Tibial nerve (tissue), 4 donors: ENCODE data around the gene NRG2.

Source experiments
- CTCF ChIP-seq, 5 experiments: fragments of 200-600 bp in 3 of 5; fragments of 450-650 bp in 2 of 5; sonication (generic) in 3 of 5; IDR thresholded peaks; one replicate each; pipeline ENCODE4 v1.5.1; 2016 to 2019; ENCODE audit warnings: antibody characterized with exemption in 5 of 5, mild to moderate bottlenecking in 3 of 5, moderate library complexity in 2 of 5
- EP300 ChIP-seq, 2 donors: sonication (generic); formaldehyde crosslinking; IDR thresholded peaks; one replicate each; pipeline ENCODE4 v1.6.1; 2017; ENCODE audit warnings: antibody characterized with exemption in 2 of 2, mild to moderate bottlenecking in 1 of 2
- POLR2A ChIP-seq, 2 donors: fragments of 450-650 bp; IDR thresholded peaks; one replicate each; pipeline ENCODE4 v1.6.1; 2017; ENCODE audit warnings: antibody characterized with exemption in 2 of 2, mild to moderate bottlenecking in 2 of 2, moderate library complexity in 2 of 2

- TF ChIP-seq CTCF (IDR thresholded peaks at IDR 0.05) (no peak), EP300 (IDR thresholded peaks at IDR 0.05) (no peak), POLR2A (IDR thresholded peaks at IDR 0.05) (no peak)
Observed at GRCh38 chr5:139872851-139873794, 170.0 kb downstream of the NRG2 start.
